ENCODE data around the gene SPECC1L.
A peak's percentile ranks its signal among the peaks of the same experiment; 100 is the strongest.

DNA sequence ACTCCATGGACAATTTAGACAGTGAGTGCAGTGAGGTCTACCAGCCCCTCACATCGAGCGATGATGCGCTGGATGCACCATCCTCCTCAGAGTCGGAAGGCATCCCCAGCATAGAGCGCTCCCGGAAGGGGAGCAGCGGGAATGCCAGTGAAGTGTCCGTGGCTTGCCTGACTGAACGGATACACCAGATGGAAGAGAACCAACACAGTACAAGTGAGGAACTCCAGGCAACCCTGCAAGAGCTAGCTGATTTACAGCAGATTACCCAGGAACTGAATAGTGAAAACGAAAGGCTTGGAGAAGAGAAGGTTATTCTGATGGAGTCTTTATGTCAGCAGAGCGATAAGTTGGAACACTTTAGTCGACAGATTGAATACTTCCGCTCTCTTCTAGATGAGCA, 51.4 kb downstream of the SPECC1L start:
- TF ChIP-seq, protein P1, sequence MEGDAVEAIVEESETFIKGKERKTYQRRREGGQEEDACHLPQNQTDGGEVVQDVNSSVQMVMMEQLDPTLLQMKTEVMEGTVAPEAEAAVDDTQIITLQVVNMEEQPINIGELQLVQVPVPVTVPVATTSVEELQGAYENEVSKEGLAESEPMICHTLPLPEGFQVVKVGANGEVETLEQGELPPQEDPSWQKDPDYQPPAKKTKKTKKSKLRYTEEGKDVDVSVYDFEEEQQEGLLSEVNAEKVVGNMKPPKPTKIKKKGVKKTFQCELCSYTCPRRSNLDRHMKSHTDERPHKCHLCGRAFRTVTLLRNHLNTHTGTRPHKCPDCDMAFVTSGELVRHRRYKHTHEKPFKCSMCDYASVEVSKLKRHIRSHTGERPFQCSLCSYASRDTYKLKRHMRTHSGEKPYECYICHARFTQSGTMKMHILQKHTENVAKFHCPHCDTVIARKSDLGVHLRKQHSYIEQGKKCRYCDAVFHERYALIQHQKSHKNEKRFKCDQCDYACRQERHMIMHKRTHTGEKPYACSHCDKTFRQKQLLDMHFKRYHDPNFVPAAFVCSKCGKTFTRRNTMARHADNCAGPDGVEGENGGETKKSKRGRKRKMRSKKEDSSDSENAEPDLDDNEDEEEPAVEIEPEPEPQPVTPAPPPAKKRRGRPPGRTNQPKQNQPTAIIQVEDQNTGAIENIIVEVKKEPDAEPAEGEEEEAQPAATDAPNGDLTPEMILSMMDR (IDR thresholded peaks at IDR 0.05 in 8 of 11, conservative IDR thresholded peaks at IDR 0.05 in 3 of 11): no peak
- no peak for TF ChIP-seq POLR2A (IDR thresholded peaks at IDR 0.05)
- TF ChIP-seq POLR2AphosphoS5 (IDR thresholded peaks at IDR 0.05): peak in 1 of 3 donors; percentile 28
